HepG2 (cell line): ENCODE results near the gene NOP14. TPM values are rescaled to one million over a fixed set of nuclear protein-coding genes. Genes with fewer than 3 reads are reported as not detected.

Experiments used
- ATAC-seq: fragments of 200-7000 bp; cut with Tn5 transposase; 3 replicates; pipeline ENCODE4 v1.9.1; 2020; ENCODE audit warnings: mild to moderate bottlenecking, moderate library complexity
- BruUV-seq: library from RNA; stranded (reverse); fragments of 400-500 nt; replicated peaks from 2 replicates; lab custom pipeline; 2021; lab: Mats Ljungman, UMichigan
- CTCF ChIA-PET: fragments of 300-600 bp; formaldehyde crosslinking; extraction: SDS; loops from one replicate; lab custom pipeline; 2021; ENCODE audit warnings: low total read pairs, inconsistent platforms, low intra/inter-chr PET ratio; lab: Yijun Ruan, JAX
- POLR2A ChIA-PET: fragments of 350-600 bp; sonication (Branson Sonifier 250); formaldehyde crosslinking; loops from one replicate; lab custom pipeline; 2020; ENCODE audit warnings: antibody characterized with exemption, inconsistent platforms; lab: Yijun Ruan, JAX
- DNase-seq: peaks from one replicate; pipeline ENCODE4 v3.0.0-alpha.2; 2015; ENCODE audit warnings: low spot score
- FAIRE-seq: peaks from 3 replicates; lab custom pipeline; 2011; peaks lifted over from hg19 to GRCh38; lab: Jason Lieb, UNC
- H2AFZ ChIP-seq: one replicate; pipeline ENCODE4 v1.6.1; 2011; ENCODE audit warnings: low read length, inconsistent platforms
- H3K27ac ChIP-seq: fragments of 300-600 bp; 3 replicates; pipeline ENCODE4 v1.8.0; 2011; ENCODE audit warnings: mixed run types, mild to moderate bottlenecking, mixed read lengths, low read length, inconsistent platforms; ENCODE audit not compliant: insufficient read depth; ENCODE audit errors: extremely low read length
- H3K27me3 ChIP-seq, 2 experiments: fragments of 200-600 bp in 1 of 2; 2 replicates in 1 of 2; 3 replicates in 1 of 2; pipeline versions ENCODE4 v1.6.0 to v1.8.0; 2011; ENCODE audit warnings: low read length in 2 of 2, mild to moderate bottlenecking in 2 of 2, moderate library complexity in 2 of 2, inconsistent platforms in 1 of 2; ENCODE audit not compliant: insufficient read depth in 2 of 2, control insufficient read depth in 1 of 2
- H3K36me3 ChIP-seq, 2 experiments: fragments of 200-600 bp in 1 of 2; replicated peaks in 1 of 2; 2 replicates in 1 of 2; 3 replicates in 1 of 2; pipeline versions ENCODE4 v1.5.1 to v1.8.0; 2011; ENCODE audit warnings: low read length in 2 of 2, inconsistent platforms in 1 of 2; ENCODE audit not compliant: insufficient read depth in 2 of 2, control insufficient read depth in 1 of 2
- H3K4me1 ChIP-seq: 2 replicates; pipeline ENCODE4 v1.5.1; 2012; ENCODE audit warnings: low read length, inconsistent platforms; ENCODE audit not compliant: insufficient read depth
- H3K4me2 ChIP-seq: 2 replicates; pipeline ENCODE4 v1.6.0; 2011; ENCODE audit warnings: low read depth, low read length, inconsistent platforms
- H3K4me3 ChIP-seq, 3 experiments: fragments of 200-600 bp in 1 of 3; sonication (generic), shearing (Covaris generic) in 1 of 3; replicated peaks in 1 of 3; 2 replicates each; pipeline ENCODE4 v1.5.1; 2011 to 2016; ENCODE audit warnings: low read length in 3 of 3, inconsistent platforms in 2 of 3, low read depth in 2 of 3, mild to moderate bottlenecking in 2 of 3, control low read depth in 1 of 3, mixed read lengths in 1 of 3; ENCODE audit not compliant: insufficient read depth in 1 of 3
- H3K79me2 ChIP-seq: one replicate; pipeline ENCODE4 v1.6.1; 2011; ENCODE audit warnings: low read length, inconsistent platforms; ENCODE audit not compliant: insufficient read depth
- H3K9ac ChIP-seq: 2 replicates; pipeline ENCODE4 v1.6.0; 2011; ENCODE audit warnings: mild to moderate bottlenecking, low read depth, low read length, inconsistent platforms; ENCODE audit not compliant: insufficient read depth
- H3K9me3 ChIP-seq: 2 replicates; pipeline ENCODE4 v1.5.1; 2012; ENCODE audit warnings: mild to moderate bottlenecking, low read length
- H4K20me1 ChIP-seq: 2 replicates; pipeline ENCODE4 v1.6.0; 2011; ENCODE audit warnings: inconsistent platforms, mild to moderate bottlenecking, low read length, moderate library complexity; ENCODE audit not compliant: insufficient read depth
- ATF1 ChIP-seq: IDR thresholded peaks from 2 replicates; pipeline ENCODE4 v1.6.1; 2016; ENCODE audit warnings: mild to moderate bottlenecking, control low read depth
- DNMT1 ChIP-seq: sonication (generic); formaldehyde crosslinking; IDR thresholded peaks from 2 replicates; pipeline ENCODE4 v1.5.1; 2020; ENCODE audit warnings: mild to moderate bottlenecking, missing genetic modification reagents
- HDAC6 ChIP-seq: fragments of 200-600 bp; sonication (generic); IDR thresholded peaks from 2 replicates; pipeline ENCODE4 v1.7.0; 2017; ENCODE audit warnings: mild to moderate bottlenecking, antibody characterized with exemption, low read length, low read depth
- HNF1B ChIP-seq: sonication (generic); formaldehyde crosslinking; IDR thresholded peaks from 2 replicates; pipeline ENCODE4 v1.5.1; 2020; ENCODE audit warnings: mild to moderate bottlenecking, moderate library complexity, missing genetic modification reagents
- HNF4A ChIP-seq: sonication (generic); formaldehyde crosslinking; IDR thresholded peaks from 2 replicates; pipeline ENCODE4 v1.4.0; 2020; ENCODE audit warnings: missing genetic modification reagents
- MBD4 ChIP-seq: IDR thresholded peaks from 2 replicates; pipeline ENCODE4 v1.6.1; 2012; ENCODE audit warnings: low read length, inconsistent platforms, borderline replicate concordance
- MYNN ChIP-seq: sonication (generic); formaldehyde crosslinking; IDR thresholded peaks from 2 replicates; pipeline ENCODE4 v1.4.0; 2020; ENCODE audit warnings: mild to moderate bottlenecking, low read depth, missing genetic modification reagents
- SAP130 ChIP-seq: IDR thresholded peaks from 2 replicates; pipeline ENCODE4 v1.6.1; 2016; ENCODE audit warnings: low read depth
- ZNF143 ChIP-seq: sonication (generic); formaldehyde crosslinking; IDR thresholded peaks from 2 replicates; pipeline ENCODE4 v1.4.0; 2020; ENCODE audit warnings: missing genetic modification reagents
- WGBS: methylation state at CpG from one replicate; pipeline ENCODE4 v1.1.6; 2017; ENCODE audit warnings: low lambda C conversion rate; 5-methylcytosine and 5-hydroxymethylcytosine counted together
- in situ Hi-C: cut with HindIII; loops from 2 replicates; pipeline ENCODE4 v1.10.0; 2017; ENCODE audit warnings: low pct_unique_long_range_greater_than_20kb; ENCODE audit not compliant: extremely low pct_ligation_motif_present
- intact Hi-C: fragments of 100-400 bp; cut with micrococcal nuclease; formaldehyde crosslinking; loops from one replicate; pipeline ENCODE4 v1.10.0; 2022; ENCODE audit not compliant: unreplicated experiment
- polyA plus RNA-seq, 8 experiments: library from polyadenylated mRNA; depleted of rRNA in 3 of 8; stranded (reverse) in 7 of 8; unstranded in 1 of 8; fragments of >200 nt; fragmentation: Illumina TruSeq in 4 of 8; extraction: Trizol in 4 of 8; gene quantifications; 2 replicates each; pipeline versions ENCODE4 v1.2.1 to v1.2.3, GENCODE V29; 2011 to 2016; ENCODE audit warnings: low read depth in 4 of 8, missing spikeins in 1 of 8, mixed read lengths in 1 of 8; ENCODE audit not compliant: insufficient read depth in 1 of 8
- total RNA-seq, 5 experiments: library from RNA; depleted of rRNA; stranded (reverse); fragments of >200 nt; fragmentation: Illumina TruSeq; extraction: Trizol; gene quantifications; 2 replicates each; pipeline ENCODE4 v1.2.3, GENCODE V29; 2016; ENCODE audit warnings: low read depth in 1 of 5
- TF ChIP-seq, protein P1 (sequence below): sonication (generic); formaldehyde crosslinking; IDR thresholded peaks from 2 replicates; pipeline ENCODE4 v1.5.1; 2020; ENCODE audit warnings: mild to moderate bottlenecking, missing genetic modification reagents, moderate library complexity

The NOP14 gene
- total and polyA plus RNA-seq, 2 of the 13 experiments (the other 11 are each of a cell fraction or from before 2014, with no cell fraction given): 6.9 to 47.9 TPM

DNA sequence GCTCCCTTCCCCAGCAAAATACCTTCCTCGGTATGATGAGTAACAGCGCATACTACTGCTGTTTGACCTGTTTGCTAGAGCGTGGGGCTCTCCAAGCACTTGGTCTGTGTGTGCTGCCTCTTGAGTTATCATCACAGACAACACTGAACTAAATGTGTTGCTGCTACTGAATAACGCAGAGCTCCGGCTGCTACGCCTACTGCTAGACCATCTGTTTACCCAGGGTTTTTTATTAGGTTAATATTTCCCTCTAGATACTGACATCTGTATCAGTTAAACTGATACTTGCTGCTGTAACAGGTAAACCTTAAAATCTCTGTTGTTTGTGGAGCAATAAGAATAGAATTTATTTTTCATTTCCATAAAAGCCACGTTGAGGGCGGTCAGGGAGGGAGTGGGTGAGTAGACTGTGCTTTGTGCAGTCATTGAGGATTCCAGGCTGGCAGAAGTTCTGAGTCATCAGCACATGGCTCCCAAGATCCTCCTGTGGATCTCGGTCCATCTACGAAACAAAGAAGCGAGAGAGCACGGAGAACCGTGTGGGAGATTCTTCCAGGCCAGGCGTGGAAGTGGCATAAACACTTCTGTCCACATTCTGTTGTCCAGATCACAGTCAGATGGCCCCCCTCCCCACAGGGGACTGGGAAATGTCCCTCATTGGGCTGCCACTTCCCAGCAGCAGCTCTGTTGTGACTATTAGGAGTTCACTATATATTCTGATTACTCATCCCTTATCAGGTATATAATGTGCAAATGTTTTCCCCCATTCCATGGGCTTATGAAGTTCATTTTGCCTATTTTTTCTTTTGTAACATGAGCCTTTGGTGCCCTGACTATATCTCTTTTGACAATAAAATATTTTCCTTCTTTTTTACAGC, 14.2 kb upstream of the NOP14 start (continued):
- TF ChIP-seq, protein P1, sequence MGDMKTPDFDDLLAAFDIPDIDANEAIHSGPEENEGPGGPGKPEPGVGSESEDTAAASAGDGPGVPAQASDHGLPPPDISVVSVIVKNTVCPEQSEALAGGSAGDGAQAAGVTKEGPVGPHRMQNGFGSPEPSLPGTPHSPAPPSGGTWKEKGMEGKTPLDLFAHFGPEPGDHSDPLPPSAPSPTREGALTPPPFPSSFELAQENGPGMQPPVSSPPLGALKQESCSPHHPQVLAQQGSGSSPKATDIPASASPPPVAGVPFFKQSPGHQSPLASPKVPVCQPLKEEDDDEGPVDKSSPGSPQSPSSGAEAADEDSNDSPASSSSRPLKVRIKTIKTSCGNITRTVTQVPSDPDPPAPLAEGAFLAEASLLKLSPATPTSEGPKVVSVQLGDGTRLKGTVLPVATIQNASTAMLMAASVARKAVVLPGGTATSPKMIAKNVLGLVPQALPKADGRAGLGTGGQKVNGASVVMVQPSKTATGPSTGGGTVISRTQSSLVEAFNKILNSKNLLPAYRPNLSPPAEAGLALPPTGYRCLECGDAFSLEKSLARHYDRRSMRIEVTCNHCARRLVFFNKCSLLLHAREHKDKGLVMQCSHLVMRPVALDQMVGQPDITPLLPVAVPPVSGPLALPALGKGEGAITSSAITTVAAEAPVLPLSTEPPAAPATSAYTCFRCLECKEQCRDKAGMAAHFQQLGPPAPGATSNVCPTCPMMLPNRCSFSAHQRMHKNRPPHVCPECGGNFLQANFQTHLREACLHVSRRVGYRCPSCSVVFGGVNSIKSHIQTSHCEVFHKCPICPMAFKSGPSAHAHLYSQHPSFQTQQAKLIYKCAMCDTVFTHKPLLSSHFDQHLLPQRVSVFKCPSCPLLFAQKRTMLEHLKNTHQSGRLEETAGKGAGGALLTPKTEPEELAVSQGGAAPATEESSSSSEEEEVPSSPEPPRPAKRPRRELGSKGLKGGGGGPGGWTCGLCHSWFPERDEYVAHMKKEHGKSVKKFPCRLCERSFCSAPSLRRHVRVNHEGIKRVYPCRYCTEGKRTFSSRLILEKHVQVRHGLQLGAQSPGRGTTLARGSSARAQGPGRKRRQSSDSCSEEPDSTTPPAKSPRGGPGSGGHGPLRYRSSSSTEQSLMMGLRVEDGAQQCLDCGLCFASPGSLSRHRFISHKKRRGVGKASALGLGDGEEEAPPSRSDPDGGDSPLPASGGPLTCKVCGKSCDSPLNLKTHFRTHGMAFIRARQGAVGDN: peak; percentile 20; the same call in 1 of the 2 replicates
- TF ChIP-seq ATF1 (no peak), ZNF143 (CRISPR knock-in tag) (peak; percentile 27; the same call in 1 of the 2 replicates), HNF1B (CRISPR knock-in tag) (no peak), SAP130 (CRISPR knock-in tag) (peak; percentile 61)

DNA sequence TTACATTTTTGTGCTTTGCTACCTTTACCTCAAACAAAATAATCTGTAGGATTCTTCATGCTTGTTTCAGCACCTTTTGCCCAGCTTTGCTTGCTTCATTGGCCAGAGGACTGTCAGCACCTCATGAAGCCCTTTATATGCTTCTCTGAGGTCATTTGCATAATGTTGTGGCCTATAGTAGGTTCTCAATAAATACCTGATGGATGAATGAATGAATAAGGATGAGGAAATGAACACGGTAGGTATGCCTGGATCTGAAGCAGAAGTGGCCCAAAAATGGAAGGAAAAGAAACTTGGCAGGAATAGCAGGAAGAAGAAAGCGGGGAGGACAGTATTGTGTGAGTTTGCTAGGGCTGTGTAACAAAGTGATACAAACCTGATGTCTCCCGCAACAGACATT, 8.1 kb upstream of the NOP14 start:
- TF ChIP-seq HDAC6 (no peak), HNF4A (CRISPR knock-in tag) (no peak), MBD4 (no peak), DNMT1 (CRISPR knock-in tag) (no peak), MYNN (CRISPR knock-in tag) (no peak)
- intact Hi-C loops (no loop called here), in situ Hi-C loops (no loop called here)
- FAIRE-seq: no peak
- WGBS: 81% methylated on average over 3 of the region's 3 CpGs
- H3K27ac ChIP-seq: no peak overlapping the region
- H3K79me2 ChIP-seq: no peaks in the 10 kb centered on the region
- H3K27me3 ChIP-seq: peaks cover 0 to 25% of the 10 kb centered on the region in 2 experiments; a peak in 3 of 5 replicates
- no peak overlapping the region for H3K4me2 ChIP-seq
- no peaks in the 10 kb centered on the region for H4K20me1 ChIP-seq
- H3K36me3 ChIP-seq: no peaks in the 10 kb centered on the region
- no peaks in the 10 kb centered on the region for H3K4me1 ChIP-seq
- no peak overlapping the region for H3K9ac ChIP-seq
- POLR2A ChIA-PET: no interaction called here
- no TSS peak for BruUV-seq
- no peak for ATAC-seq
- no peak for DNase-seq
- CTCF ChIA-PET: no interaction called here
- H3K9me3 ChIP-seq: no peaks in the 10 kb centered on the region
- H3K4me3 ChIP-seq: no peak overlapping the region
- no peak overlapping the region for H2AFZ ChIP-seq
